HepG2 (cell line): Measurements from ENCODE around the gene ROM1. TPM values are rescaled to one million over a fixed set of nuclear protein-coding genes. Genes with fewer than 3 reads are reported as not detected.

Experiments used
- ATAC-seq: fragments of 200-7000 bp; cut with Tn5 transposase; 3 replicates; pipeline ENCODE4 v1.9.1; 2020; ENCODE audit warnings: mild to moderate bottlenecking, moderate library complexity
- BruUV-seq: library from RNA; stranded (reverse); fragments of 400-500 nt; replicated peaks from 2 replicates; lab custom pipeline; 2021; lab: Mats Ljungman, UMichigan
- CTCF ChIA-PET: fragments of 300-600 bp; formaldehyde crosslinking; extraction: SDS; loops from one replicate; lab custom pipeline; 2021; ENCODE audit warnings: low total read pairs, inconsistent platforms, low intra/inter-chr PET ratio; lab: Yijun Ruan, JAX
- POLR2A ChIA-PET: fragments of 350-600 bp; sonication (Branson Sonifier 250); formaldehyde crosslinking; loops from one replicate; lab custom pipeline; 2020; ENCODE audit warnings: antibody characterized with exemption, inconsistent platforms; lab: Yijun Ruan, JAX
- DNase-seq: peaks from one replicate; pipeline ENCODE4 v3.0.0-alpha.2; 2015; ENCODE audit warnings: low spot score
- FAIRE-seq: peaks from 3 replicates; lab custom pipeline; 2011; peaks lifted over from hg19 to GRCh38; lab: Jason Lieb, UNC
- H2AFZ ChIP-seq: one replicate; pipeline ENCODE4 v1.6.1; 2011; ENCODE audit warnings: low read length, inconsistent platforms
- H3K27ac ChIP-seq: fragments of 300-600 bp; 3 replicates; pipeline ENCODE4 v1.8.0; 2011; ENCODE audit warnings: mixed run types, mild to moderate bottlenecking, mixed read lengths, low read length, inconsistent platforms; ENCODE audit not compliant: insufficient read depth; ENCODE audit errors: extremely low read length
- H3K27me3 ChIP-seq, 2 experiments: fragments of 200-600 bp in 1 of 2; 2 replicates in 1 of 2; 3 replicates in 1 of 2; pipeline versions ENCODE4 v1.6.0 to v1.8.0; 2011; ENCODE audit warnings: low read length in 2 of 2, mild to moderate bottlenecking in 2 of 2, moderate library complexity in 2 of 2, inconsistent platforms in 1 of 2; ENCODE audit not compliant: insufficient read depth in 2 of 2, control insufficient read depth in 1 of 2
- H3K36me3 ChIP-seq, 2 experiments: fragments of 200-600 bp in 1 of 2; replicated peaks in 1 of 2; 2 replicates in 1 of 2; 3 replicates in 1 of 2; pipeline versions ENCODE4 v1.5.1 to v1.8.0; 2011; ENCODE audit warnings: low read length in 2 of 2, inconsistent platforms in 1 of 2; ENCODE audit not compliant: insufficient read depth in 2 of 2, control insufficient read depth in 1 of 2
- H3K4me1 ChIP-seq: 2 replicates; pipeline ENCODE4 v1.5.1; 2012; ENCODE audit warnings: low read length, inconsistent platforms; ENCODE audit not compliant: insufficient read depth
- H3K4me2 ChIP-seq: 2 replicates; pipeline ENCODE4 v1.6.0; 2011; ENCODE audit warnings: low read depth, low read length, inconsistent platforms
- H3K4me3 ChIP-seq, 3 experiments: fragments of 200-600 bp in 1 of 3; sonication (generic), shearing (Covaris generic) in 1 of 3; replicated peaks in 1 of 3; 2 replicates each; pipeline ENCODE4 v1.5.1; 2011 to 2016; ENCODE audit warnings: low read length in 3 of 3, inconsistent platforms in 2 of 3, low read depth in 2 of 3, mild to moderate bottlenecking in 2 of 3, control low read depth in 1 of 3, mixed read lengths in 1 of 3; ENCODE audit not compliant: insufficient read depth in 1 of 3
- H3K79me2 ChIP-seq: one replicate; pipeline ENCODE4 v1.6.1; 2011; ENCODE audit warnings: low read length, inconsistent platforms; ENCODE audit not compliant: insufficient read depth
- H3K9ac ChIP-seq: 2 replicates; pipeline ENCODE4 v1.6.0; 2011; ENCODE audit warnings: mild to moderate bottlenecking, low read depth, low read length, inconsistent platforms; ENCODE audit not compliant: insufficient read depth
- H3K9me3 ChIP-seq: 2 replicates; pipeline ENCODE4 v1.5.1; 2012; ENCODE audit warnings: mild to moderate bottlenecking, low read length
- H4K20me1 ChIP-seq: 2 replicates; pipeline ENCODE4 v1.6.0; 2011; ENCODE audit warnings: inconsistent platforms, mild to moderate bottlenecking, low read length, moderate library complexity; ENCODE audit not compliant: insufficient read depth
- ADNP ChIP-seq: sonication (generic); formaldehyde crosslinking; IDR thresholded peaks from 2 replicates; pipeline ENCODE4 v1.4.0; 2020; ENCODE audit warnings: missing genetic modification reagents
- BCL6 ChIP-seq: IDR thresholded peaks from 2 replicates; pipeline ENCODE4 v1.6.1; 2016; ENCODE audit warnings: missing genetic modification reagents, missing compliant biosample characterization
- FUBP1 ChIP-seq: sonication (generic); formaldehyde crosslinking; IDR thresholded peaks from 2 replicates; pipeline ENCODE4 v1.5.1; 2020; ENCODE audit warnings: missing genetic modification reagents, mild to moderate bottlenecking, borderline replicate concordance
- GATAD1 ChIP-seq: IDR thresholded peaks from 2 replicates; pipeline ENCODE4 v1.6.1; 2016; ENCODE audit warnings: missing genetic modification reagents, missing compliant biosample characterization
- HIVEP1 ChIP-seq: sonication (generic); formaldehyde crosslinking; IDR thresholded peaks from 2 replicates; pipeline ENCODE4 v1.4.0; 2020; ENCODE audit warnings: mild to moderate bottlenecking, missing genetic modification reagents
- HNF1A ChIP-seq, 2 experiments: sonication (generic) in 1 of 2; formaldehyde crosslinking in 1 of 2; IDR thresholded peaks; 2 replicates each; pipeline versions ENCODE4 v1.4.0 to v1.6.1; 2016 to 2020; ENCODE audit warnings: borderline replicate concordance in 1 of 2, low read depth in 1 of 2, mild to moderate bottlenecking in 1 of 2, missing genetic modification reagents in 1 of 2
- LBX2 ChIP-seq: sonication (generic); formaldehyde crosslinking; IDR thresholded peaks from 2 replicates; pipeline ENCODE4 v1.5.0; 2020; ENCODE audit warnings: missing genetic modification reagents, mild to moderate bottlenecking, borderline replicate concordance
- NCOA2 ChIP-seq: sonication (generic); formaldehyde crosslinking; IDR thresholded peaks from 2 replicates; pipeline ENCODE4 v1.8.0; 2022; ENCODE audit warnings: inconsistent platforms
- SOX6 ChIP-seq, 2 experiments: fragments of 450-650 bp in 1 of 2; sonication (generic) in 1 of 2; formaldehyde crosslinking in 1 of 2; IDR thresholded peaks; 2 replicates each; pipeline versions ENCODE4 v1.4.0 to v1.6.1; 2017 to 2020; ENCODE audit warnings: antibody characterized with exemption in 1 of 2, mild to moderate bottlenecking in 1 of 2, missing genetic modification reagents in 1 of 2
- TAF15 ChIP-seq: fragments of 200-400 bp; formaldehyde crosslinking; IDR thresholded peaks from one replicate; pipeline ENCODE4 v1.6.1; 2018; ENCODE audit warnings: mild to moderate bottlenecking, low read depth, low read length; ENCODE audit not compliant: poor library complexity, severe bottlenecking
- THAP7 ChIP-seq: sonication (generic); formaldehyde crosslinking; IDR thresholded peaks from 2 replicates; pipeline ENCODE4 v1.8.1; 2023; ENCODE audit warnings: mild to moderate bottlenecking, missing genetic modification reagents
- ZNF329 ChIP-seq: sonication (generic); formaldehyde crosslinking; IDR thresholded peaks from 2 replicates; pipeline ENCODE4 v1.9.0; 2021; ENCODE audit warnings: low read depth, mild to moderate bottlenecking, missing genetic modification reagents
- ZNF367 ChIP-seq: sonication (generic); formaldehyde crosslinking; IDR thresholded peaks from 2 replicates; pipeline ENCODE4 v1.4.0; 2020; ENCODE audit warnings: missing genetic modification reagents, borderline replicate concordance
- ZNF589 ChIP-seq: sonication (generic); formaldehyde crosslinking; conservative IDR thresholded peaks from 2 replicates; pipeline ENCODE4 v1.8.0; 2022; ENCODE audit warnings: mild to moderate bottlenecking, moderate library complexity, missing genetic modification reagents
- ZNF781 ChIP-seq: sonication (generic); formaldehyde crosslinking; IDR thresholded peaks from 2 replicates; pipeline ENCODE4 v1.5.1; 2020; ENCODE audit warnings: borderline replicate concordance, mild to moderate bottlenecking, missing genetic modification reagents; ENCODE audit errors: not compliant biosample characterization
- WGBS: methylation state at CpG from one replicate; pipeline ENCODE4 v1.1.6; 2017; ENCODE audit warnings: low lambda C conversion rate; 5-methylcytosine and 5-hydroxymethylcytosine counted together
- in situ Hi-C: cut with HindIII; loops from 2 replicates; pipeline ENCODE4 v1.10.0; 2017; ENCODE audit warnings: low pct_unique_long_range_greater_than_20kb; ENCODE audit not compliant: extremely low pct_ligation_motif_present
- intact Hi-C: fragments of 100-400 bp; cut with micrococcal nuclease; formaldehyde crosslinking; loops from one replicate; pipeline ENCODE4 v1.10.0; 2022; ENCODE audit not compliant: unreplicated experiment
- polyA plus RNA-seq, 8 experiments: library from polyadenylated mRNA; depleted of rRNA in 3 of 8; stranded (reverse) in 7 of 8; unstranded in 1 of 8; fragments of >200 nt; fragmentation: Illumina TruSeq in 4 of 8; extraction: Trizol in 4 of 8; gene quantifications; 2 replicates each; pipeline versions ENCODE4 v1.2.1 to v1.2.3, GENCODE V29; 2011 to 2016; ENCODE audit warnings: low read depth in 4 of 8, missing spikeins in 1 of 8, mixed read lengths in 1 of 8; ENCODE audit not compliant: insufficient read depth in 1 of 8
- total RNA-seq, 5 experiments: library from RNA; depleted of rRNA; stranded (reverse); fragments of >200 nt; fragmentation: Illumina TruSeq; extraction: Trizol; gene quantifications; 2 replicates each; pipeline ENCODE4 v1.2.3, GENCODE V29; 2016; ENCODE audit warnings: low read depth in 1 of 5

ROM1 gene
- total and polyA plus RNA-seq, 2 of the 13 experiments (the other 11 are each of a cell fraction or from before 2014, with no cell fraction given) = 1.2 to 2.4 TPM

- H2AFZ ChIP-seq = no peak overlapping the region
- peaks cover 27% of the 10 kb centered on the region for H3K4me1 ChIP-seq
- ChIA-PET CTCF (no interaction called here), POLR2A (interaction anchor here (0.9 to 3.8 kb wide), 9 partner anchors 8 to 242 kb away, joined by 3 to 24 read pairs (median 7); partner anchors contain the start of genes B3GAT3, C11orf98, CSKMT and EEF1G)
- peak; percentile 74 for ATAC-seq
- peak; percentile 97 for DNase-seq
- intact Hi-C loops = loop anchor here (1.0 kb wide), 1 partner anchor 8 kb away; the partner anchor contains the start of gene TUT1
- H4K20me1 ChIP-seq = no peaks in the 10 kb centered on the region
- in situ Hi-C loops = no loop called here
- no peaks in the 10 kb centered on the region; a peak in 1 of 5 replicates for H3K27me3 ChIP-seq
- peak overlapping the region; percentile 99; the same call in 1 of the 2 replicates for H3K9ac ChIP-seq
- H3K4me2 ChIP-seq = peak overlapping the region; percentile 97
- no peaks in the 10 kb centered on the region for H3K9me3 ChIP-seq
- FAIRE-seq = peak; percentile 98
- peak overlapping the region; percentile 88 for H3K27ac ChIP-seq
- WGBS = 48% methylated on average over 7 of the region's 7 CpGs
- peak overlapping the region in 2 of 3 experiments; percentile 94; a peak in 4 of 6 replicates for H3K4me3 ChIP-seq
- H3K79me2 ChIP-seq = peaks cover 33% of the 10 kb centered on the region
- H3K36me3 ChIP-seq = peaks cover 24 to 40% of the 10 kb centered on the region in 2 experiments
- no TSS peak for BruUV-seq
- TF ChIP-seq HNF1A (IDR thresholded peaks at IDR 0.05; ENCODE audit: low read depth) = no peak; the same call in 1 of the 2 replicates
- peak; percentile 51; the same call in 1 of the 2 replicates for TF ChIP-seq HNF1A (CRISPR knock-in tag; IDR thresholded peaks at IDR 0.05; ENCODE audit: borderline replicate concordance)
- no peak for TF ChIP-seq HIVEP1 (CRISPR knock-in tag)
- no peak for TF ChIP-seq THAP7 (CRISPR knock-in tag)
- TF ChIP-seq TAF15 = no peak
- no peak for TF ChIP-seq FUBP1 (CRISPR knock-in tag)
- TF ChIP-seq BCL6 (CRISPR knock-in tag) = peak; percentile 24; the same call in 1 of the 2 replicates
- TF ChIP-seq NCOA2 (CRISPR knock-in tag) = peak; percentile 20; the same call in 1 of the 2 replicates
- TF ChIP-seq ZNF329 (CRISPR knock-in tag) = no peak
- TF ChIP-seq ADNP (CRISPR knock-in tag) = no peak
- no peak for TF ChIP-seq ZNF781 (CRISPR knock-in tag)
- TF ChIP-seq ZNF367 = no peak
- peak; percentile 81 for TF ChIP-seq GATAD1 (CRISPR knock-in tag)
- no peak for TF ChIP-seq LBX2
- TF ChIP-seq ZNF589 = no peak
- no peak for TF ChIP-seq SOX6 (IDR thresholded peaks at IDR 0.05)
- TF ChIP-seq SOX6 (CRISPR knock-in tag; IDR thresholded peaks at IDR 0.05) = peak; percentile 86
Observed at GRCh38 chr11:62599069-62599696, 13.9 kb upstream of the ROM1 start.
